HS-27A (cell line): ENCODE measurements around the gene LINC01488.

Experiments used
- DNase-seq: peaks from one replicate; pipeline ENCODE4 v3.0.0-alpha.2; 2012; ENCODE audit warnings: low read depth, missing footprints

LINC01488 gene

DNA sequence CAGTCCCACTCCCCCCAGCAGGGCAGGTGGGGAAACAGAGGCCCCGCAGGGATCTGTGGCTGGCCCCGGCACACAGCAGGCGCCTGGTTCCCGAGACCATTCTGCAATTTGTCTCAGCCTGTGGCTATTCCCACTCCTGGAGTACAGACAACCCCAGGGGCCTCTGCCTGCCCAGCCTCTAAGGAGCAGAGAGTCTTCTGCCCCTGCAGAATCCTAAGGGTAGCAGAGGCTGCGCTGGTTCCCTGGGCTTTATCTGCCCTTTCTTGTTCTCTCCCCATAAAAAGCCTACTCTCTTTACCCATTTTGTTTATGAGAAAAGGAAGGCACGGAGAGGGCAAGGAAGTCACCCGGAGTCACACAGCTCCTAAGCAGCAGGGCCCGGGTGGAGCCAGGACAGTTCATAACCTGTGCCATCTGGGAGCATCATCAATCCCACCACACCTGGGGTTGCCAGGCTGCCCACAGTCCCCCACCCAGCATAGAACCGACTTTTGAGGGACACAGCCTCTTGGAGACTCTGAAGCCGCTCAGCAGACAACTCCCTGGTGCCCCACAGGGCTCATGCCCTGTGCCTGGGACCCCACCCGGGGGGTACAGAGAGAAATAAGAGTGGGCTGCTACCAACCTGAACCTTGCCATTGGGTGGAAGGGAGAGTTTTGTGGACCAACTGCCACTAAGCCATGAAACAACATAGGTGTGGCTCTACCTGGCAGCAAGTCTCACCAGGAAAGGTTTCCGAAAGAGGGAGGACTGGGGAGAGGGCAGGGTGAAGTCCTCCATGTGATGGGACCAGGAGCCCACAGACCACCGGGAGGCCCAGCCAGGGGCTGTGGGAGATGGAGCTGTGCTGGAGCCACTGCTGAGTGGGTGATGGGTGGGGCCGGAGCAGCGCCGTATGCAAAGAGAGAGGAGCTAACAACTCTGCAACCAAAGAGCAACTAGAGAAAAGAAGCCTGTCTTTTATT, 17.2 kb upstream of the LINC01488 start:
- no peak for DNase-seq

GRCh38 chr11:69465236-69466000, 16.0 kb upstream of the LINC01488 start:
- DNase-seq = no peak

GRCh38 chr11:69466039-69466438, 15.4 kb upstream of the LINC01488 start:
- DNase-seq = no peak

- DNase-seq = no peak
Measured at GRCh38 chr11:69467196-69467595, 14.3 kb upstream of the LINC01488 start.

GRCh38 chr11:69467646-69468045, 13.8 kb upstream of the LINC01488 start:
- DNase-seq = no peak

GRCh38 chr11:69468221-69468620, 13.2 kb upstream of the LINC01488 start:
- no peak for DNase-seq

DNA sequence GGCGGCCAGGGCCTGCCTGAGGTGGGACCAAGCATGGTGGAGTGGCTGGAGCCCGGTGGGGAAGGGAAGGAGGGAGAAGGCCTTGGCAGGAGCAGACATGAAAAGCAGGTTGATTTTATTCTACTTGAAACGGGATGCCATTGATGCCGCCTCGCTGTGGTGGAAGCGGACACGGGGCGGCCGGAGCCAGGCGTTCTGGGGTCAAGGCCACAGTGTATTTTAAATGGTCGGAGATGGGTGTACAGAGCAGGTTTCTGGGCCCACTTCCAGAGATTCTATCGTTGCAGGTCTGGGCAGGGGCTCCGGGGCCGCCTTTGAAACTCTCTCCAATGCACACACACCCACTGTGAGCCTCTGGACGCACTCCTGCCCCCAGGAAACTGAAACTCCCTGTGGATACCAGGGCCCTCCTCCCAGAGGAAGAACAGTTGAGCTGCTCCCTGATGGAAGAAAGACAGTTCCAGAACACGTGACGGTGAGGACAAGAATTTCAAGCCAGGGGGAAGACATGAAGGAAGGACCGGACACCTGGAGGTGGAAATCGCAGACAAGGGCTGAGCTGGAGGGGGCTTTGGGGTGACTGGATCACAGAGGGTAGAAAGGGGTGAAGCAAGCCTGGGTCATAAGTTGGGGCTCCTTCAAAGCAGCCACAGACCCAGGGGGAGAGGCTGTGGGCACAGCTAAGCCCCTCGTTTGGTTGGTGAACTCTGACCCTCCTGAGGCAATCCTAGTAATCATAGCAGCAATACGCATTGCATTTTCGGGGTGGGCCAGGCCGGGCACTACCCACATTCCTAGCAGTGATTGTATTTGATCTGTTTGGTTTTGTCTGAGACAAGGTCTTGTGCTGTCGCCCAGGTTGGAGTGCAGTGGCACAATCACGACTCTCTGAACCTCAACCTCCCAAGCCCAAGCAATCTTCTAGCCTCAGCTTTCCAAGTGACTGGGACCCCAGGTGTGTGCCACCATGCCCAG, 12.3 kb upstream of the LINC01488 start:
- DNase-seq = no peak

- DNase-seq = no peak
Measured at GRCh38 chr11:69470301-69470700, 11.2 kb upstream of the LINC01488 start.

DNA sequence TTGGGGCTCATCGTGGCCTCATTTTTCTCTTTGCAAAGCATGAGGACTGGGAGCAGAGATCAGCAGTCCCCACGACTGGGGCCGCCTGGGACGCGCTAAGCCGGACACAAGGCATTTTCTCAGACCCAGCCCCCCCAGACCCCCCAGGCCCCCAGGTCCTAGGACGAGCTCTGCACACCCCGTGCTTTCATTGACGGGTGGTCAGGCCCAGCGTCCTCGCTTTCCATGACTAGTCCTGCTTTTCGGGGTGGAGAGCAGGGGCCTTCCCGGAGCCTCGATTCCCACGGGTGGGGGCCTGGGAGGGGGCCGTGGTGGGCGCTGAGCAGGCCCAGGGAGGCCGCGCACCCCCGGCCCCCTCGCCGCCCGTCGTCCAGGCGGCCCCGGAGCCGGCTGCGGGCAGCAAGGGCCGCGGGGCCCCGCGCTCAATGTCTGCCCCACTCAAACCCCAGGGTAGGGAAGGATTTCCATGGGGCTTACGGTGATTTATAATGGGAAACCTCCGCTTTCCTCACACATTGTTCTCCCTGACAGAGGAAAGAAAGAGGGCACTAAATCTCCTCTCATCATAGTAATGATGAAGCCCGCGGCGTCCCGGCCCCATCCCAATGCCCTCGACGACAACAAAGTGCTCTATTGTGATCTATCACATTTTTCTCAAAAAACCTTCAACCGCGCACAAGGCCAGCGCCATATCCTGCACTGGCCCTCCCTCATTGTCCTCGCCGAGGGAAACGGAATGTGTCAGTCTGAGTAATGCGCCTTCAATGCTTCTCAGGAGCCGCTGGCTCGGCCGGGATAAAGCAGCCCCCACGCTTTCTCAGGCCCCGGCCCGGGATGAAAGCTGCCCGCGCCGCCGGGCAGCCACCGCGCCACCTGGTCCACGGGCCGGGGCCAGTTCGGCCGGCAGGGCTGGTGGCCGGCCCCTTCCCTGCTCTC, 10.4 kb upstream of the LINC01488 start:
- DNase-seq = no peak

DNA sequence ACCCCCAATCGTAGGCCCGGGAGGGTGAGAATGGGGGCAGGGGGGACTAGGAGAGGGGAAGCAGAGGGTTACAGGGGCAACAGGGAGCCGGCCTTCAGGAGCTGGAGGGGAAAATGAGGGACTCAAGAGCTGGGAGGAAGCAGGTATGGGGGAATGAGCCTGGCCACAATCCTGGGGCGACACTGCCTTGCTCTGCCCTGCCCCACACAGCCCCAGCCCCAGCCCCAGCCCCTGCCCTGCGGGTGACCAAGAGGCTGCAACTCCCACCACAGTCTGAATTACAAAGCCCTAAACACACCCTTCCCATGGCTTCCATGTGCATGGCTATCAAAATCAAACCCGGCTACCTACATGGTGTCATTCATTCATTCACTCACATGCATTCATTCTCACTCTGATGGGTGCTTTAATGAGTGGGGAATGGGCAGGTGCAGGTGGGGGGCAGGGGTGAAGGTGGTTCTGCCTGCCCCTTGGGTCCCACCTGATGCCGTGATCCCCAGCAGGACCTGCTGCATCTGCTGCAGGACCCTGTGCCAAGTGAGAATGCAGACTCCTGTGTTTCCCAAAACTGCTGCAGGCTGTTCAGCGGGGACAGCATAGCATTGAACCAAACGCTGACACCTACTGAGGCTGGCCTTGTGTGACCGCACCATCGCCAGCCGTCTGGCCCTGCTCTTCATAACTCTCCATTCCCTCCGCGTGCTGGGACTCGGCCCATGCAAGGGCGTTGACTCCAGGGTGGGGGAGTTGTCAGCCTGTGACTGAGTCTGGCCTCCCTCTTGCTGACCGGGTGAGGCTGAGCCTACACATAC, 9.5 kb upstream of the LINC01488 start:
- no peak for DNase-seq

DNA sequence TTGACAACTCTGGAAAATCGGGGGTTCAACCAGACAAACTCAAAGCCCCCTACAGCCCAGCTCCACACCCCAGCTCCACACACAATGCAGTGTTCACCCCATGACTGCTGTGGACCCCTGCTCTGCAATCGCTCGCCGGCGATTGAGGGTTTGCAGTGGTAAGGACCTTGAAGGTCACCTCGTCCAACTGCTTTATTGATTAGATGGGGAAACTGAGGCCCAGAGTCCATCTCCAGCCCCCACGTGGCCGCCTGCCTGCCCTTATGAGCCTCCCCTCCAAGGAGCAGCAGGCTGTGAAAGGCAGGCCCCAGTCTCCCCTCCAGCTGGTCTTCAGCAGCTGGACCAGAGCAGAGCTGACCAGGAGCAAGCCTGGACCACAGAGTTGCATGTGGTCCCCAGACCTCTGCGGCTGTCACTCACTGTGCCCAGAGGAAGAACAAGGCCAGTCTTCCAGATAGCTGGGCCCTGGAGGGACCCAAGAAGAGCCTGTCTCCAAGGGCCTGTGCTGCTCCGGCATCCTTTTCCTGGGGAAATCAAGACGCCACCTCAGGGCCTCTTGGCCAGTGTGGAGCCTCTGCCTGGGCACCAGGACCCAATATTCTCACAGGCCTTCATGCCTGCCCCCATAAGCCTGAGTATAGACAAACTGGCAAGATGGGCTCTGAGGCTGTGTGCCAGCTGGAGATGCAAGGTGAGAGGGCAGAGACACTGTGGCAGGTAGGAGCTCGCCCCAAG, 8.8 kb upstream of the LINC01488 start:
- DNase-seq = no peak

DNA sequence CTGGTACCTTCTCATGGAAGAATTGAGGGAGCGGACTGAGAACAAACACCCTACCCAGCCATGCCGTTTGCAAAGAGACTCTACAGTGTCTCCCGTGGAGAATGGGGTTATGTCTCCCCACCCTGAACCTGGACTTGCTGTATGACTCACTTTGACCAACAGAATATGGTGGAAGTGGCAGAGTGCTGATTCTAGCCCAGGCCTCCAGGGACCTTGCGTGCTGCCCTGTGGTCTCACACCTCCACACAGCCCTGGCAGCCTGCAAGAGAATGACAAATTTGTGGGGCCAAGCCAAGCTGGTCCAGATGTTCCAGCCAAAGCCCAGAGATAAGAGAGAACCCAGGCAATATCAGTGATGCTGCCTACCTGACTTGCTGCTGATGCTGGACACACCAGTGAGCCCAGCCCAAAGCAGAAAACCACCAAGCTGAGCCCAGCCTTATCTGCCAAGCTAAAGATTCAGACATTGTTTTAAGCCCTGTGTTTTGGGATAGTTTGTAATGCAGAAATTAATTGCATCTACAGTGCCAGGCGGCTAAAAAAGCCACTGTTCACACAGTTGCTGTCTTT, 8.1 kb upstream of the LINC01488 start:
- no peak for DNase-seq

- no peak for DNase-seq
Measured at GRCh38 chr11:69474736-69475135, 6.7 kb upstream of the LINC01488 start.

DNA sequence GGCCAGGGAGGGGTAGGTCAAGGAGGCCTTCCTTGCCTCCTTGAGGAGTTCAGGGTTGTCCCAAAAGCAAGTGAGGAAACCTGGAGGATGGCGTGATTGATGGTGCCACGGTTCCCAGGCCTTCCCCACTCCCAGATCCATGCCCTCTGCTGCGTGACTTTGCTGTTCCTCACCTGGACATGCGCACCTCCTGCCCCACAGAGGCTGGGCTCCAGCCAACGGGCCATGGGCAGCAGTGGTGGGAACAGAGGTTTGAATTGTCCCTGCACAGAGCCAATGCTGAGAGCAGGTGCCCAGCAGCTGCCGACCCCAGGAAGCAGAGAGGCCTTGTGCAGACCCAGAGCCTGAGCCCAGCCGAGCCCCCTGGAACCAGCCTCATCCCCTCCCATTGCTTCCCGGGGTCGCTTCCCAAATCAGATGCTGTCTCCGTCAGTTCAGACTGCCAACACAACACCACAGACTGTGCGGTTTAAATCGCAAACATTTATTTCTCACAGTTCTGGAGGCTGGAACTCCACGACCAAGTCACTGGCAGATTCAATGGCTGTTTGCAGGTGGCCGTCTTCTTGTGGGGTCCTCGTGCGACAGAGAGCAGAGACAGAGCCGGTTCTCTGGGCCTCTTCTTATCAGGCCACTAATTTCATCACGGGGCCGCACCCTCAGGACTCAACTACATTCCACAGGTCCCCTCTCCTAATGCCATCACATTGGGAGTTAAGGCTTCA, 6.2 kb upstream of the LINC01488 start:
- no peak for DNase-seq

GRCh38 chr11:69475866-69476471, 5.5 kb upstream of the LINC01488 start:
- no peak for DNase-seq

DNA sequence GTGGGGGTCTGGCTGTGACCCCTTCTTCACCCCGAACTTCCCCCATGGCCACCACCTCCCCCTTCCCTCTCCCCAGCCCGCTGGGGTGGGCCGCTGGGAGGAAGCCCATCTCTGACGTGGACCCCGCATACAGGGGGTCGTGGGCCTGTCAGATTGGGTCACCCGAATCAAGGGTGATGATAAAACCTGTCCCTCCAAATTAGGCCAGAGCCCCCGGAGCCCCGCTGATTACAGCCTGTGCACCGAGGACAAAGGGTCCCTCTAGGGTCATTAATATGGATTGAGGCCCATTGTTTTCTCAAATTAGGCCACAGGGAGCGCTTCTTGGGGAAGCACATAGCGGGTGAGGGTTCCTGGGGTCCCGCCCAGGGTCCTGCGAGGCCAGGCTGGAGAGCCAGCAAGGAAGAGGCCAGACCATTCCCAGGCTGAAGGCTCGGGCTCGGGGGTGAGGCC, 4.9 kb upstream of the LINC01488 start:
- no peak for DNase-seq

- no peak for DNase-seq
Measured at GRCh38 chr11:69477086-69477485, 4.4 kb upstream of the LINC01488 start.
